HCT116 (cell line): Measurements from ENCODE around the gene GRK5. TPM values are rescaled to one million over a fixed set of nuclear protein-coding genes. Genes with fewer than 3 reads are reported as not detected.

ENCODE experiments used
- ATAC-seq: fragments of 200-7000 bp; cut with Tn5 transposase; 2 replicates; pipeline ENCODE4 v1.9.1; 2020; ENCODE audit warnings: mild to moderate bottlenecking, moderate library complexity
- BruUV-seq: library from RNA; stranded (reverse); fragments of 400-500 nt; replicated peaks from 2 replicates; lab custom pipeline; 2021; lab: Mats Ljungman, UMichigan
- CTCF ChIA-PET: fragments of 300-600 bp; sonication (Branson Sonifier 250); formaldehyde crosslinking; loops from one replicate; lab custom pipeline; 2021; ENCODE audit warnings: antibody characterized with exemption; lab: Charles Lee
- POLR2A ChIA-PET: fragments of 300-600, 350-600 bp; sonication (Branson Sonifier 250); formaldehyde crosslinking; loops from one replicate; lab custom pipeline; 2021; ENCODE audit warnings: antibody characterized with exemption; lab: Charles Lee
- RAD21 ChIA-PET, 2 experiments: fragments of 300-600 bp; sonication (Branson Sonifier 250); formaldehyde crosslinking; loops; one replicate each; lab custom pipeline; 2023; ENCODE audit warnings: low total read pairs in 2 of 2; ENCODE audit not compliant: uncharacterized antibody in 2 of 2, unreplicated experiment in 2 of 2, low non-redundant PET in 1 of 2; lab: Charles Lee
- DNase-seq: peaks from one replicate; pipeline ENCODE4 v3.0.0-alpha.2; 2010; ENCODE audit warnings: low read depth, low spot score
- H2AFZ ChIP-seq: fragments of 200-600 bp; shearing (Covaris generic), sonication (generic); 2 replicates; pipeline ENCODE4 v1.6.1; 2017; ENCODE audit warnings: low read depth, mixed run types, mixed read lengths, antibody characterized with exemption, low read length; ENCODE audit not compliant: poor library complexity, severe bottlenecking
- H3K27ac ChIP-seq: 2 replicates; pipeline ENCODE4 v1.5.1; 2012; ENCODE audit warnings: low read depth, low read length
- H3K27me3 ChIP-seq: fragments of 200-600 bp; sonication (generic); 2 replicates; pipeline ENCODE4 v1.6.1; 2016; ENCODE audit warnings: mixed run types, low read length, mixed read lengths; ENCODE audit not compliant: insufficient read depth
- H3K36me3 ChIP-seq, 2 experiments: fragments of 200-500 bp in 1 of 2; fragments of 200-600 bp in 1 of 2; sonication (Bioruptor generic) in 1 of 2; sonication (generic) in 1 of 2; 2 replicates each; pipeline versions ENCODE4 v1.5.1 to v1.6.1; 2014 to 2016; ENCODE audit warnings: low read length in 2 of 2, inconsistent platforms in 1 of 2, mixed read lengths in 1 of 2, mixed run types in 1 of 2; ENCODE audit not compliant: insufficient read depth in 2 of 2, control insufficient read depth in 1 of 2
- H3K4me1 ChIP-seq, 2 experiments: fragments of 200-600 bp in 1 of 2; sonication (generic) in 1 of 2; 2 replicates each; pipeline versions ENCODE4 v1.5.1 to v1.6.1; 2012 to 2017; ENCODE audit warnings: low read length in 2 of 2, inconsistent platforms in 1 of 2, mild to moderate bottlenecking in 1 of 2, mixed read lengths in 1 of 2, mixed run types in 1 of 2, moderate library complexity in 1 of 2; ENCODE audit not compliant: insufficient read depth in 2 of 2, control insufficient read depth in 1 of 2
- H3K4me2 ChIP-seq: fragments of 200-600 bp; sonication (generic); 2 replicates; pipeline ENCODE4 v1.6.1; 2017; ENCODE audit warnings: mixed run types, low read length, mixed read lengths
- H3K4me3 ChIP-seq, 2 experiments: fragments of 200-600 bp in 1 of 2; sonication (generic) in 1 of 2; replicated peaks in 1 of 2; 2 replicates each; pipeline ENCODE4 v1.5.1; 2011 to 2016; ENCODE audit warnings: low read length in 2 of 2, control low read depth in 1 of 2, low read depth in 1 of 2, mild to moderate bottlenecking in 1 of 2, mixed read lengths in 1 of 2, mixed run types in 1 of 2
- H3K79me2 ChIP-seq: fragments of 200-600 bp; sonication (generic); 2 replicates; pipeline ENCODE4 v1.6.1; 2017; ENCODE audit warnings: mild to moderate bottlenecking, mixed run types, low read length, moderate library complexity, mixed read lengths; ENCODE audit not compliant: insufficient read depth
- H3K9ac ChIP-seq: fragments of 200-600 bp; sonication (generic); 2 replicates; pipeline ENCODE4 v1.6.1; 2016; ENCODE audit warnings: low read length, mixed read lengths
- H3K9me2 ChIP-seq: fragments of 200-600 bp; sonication (generic), shearing (Covaris generic); 2 replicates; pipeline ENCODE4 v1.6.1; 2017; ENCODE audit warnings: mixed run types, mild to moderate bottlenecking, moderate library complexity; ENCODE audit not compliant: insufficient read depth
- H3K9me3 ChIP-seq, 2 experiments: fragments of 200-500 bp in 1 of 2; fragments of 200-600 bp in 1 of 2; sonication (Bioruptor generic) in 1 of 2; sonication (generic) in 1 of 2; 2 replicates each; pipeline ENCODE4 v1.6.1; 2014 to 2017; ENCODE audit warnings: low read length in 2 of 2, mixed read lengths in 2 of 2, inconsistent platforms in 1 of 2, low read depth in 1 of 2, mild to moderate bottlenecking in 1 of 2, mixed run types in 1 of 2, moderate library complexity in 1 of 2; ENCODE audit not compliant: control insufficient read depth in 1 of 2, insufficient read depth in 1 of 2
- H4K20me1 ChIP-seq: fragments of 200-600 bp; sonication (generic), shearing (Covaris generic); 2 replicates; pipeline ENCODE4 v1.6.1; 2017; ENCODE audit warnings: mixed run types, mild to moderate bottlenecking, moderate library complexity; ENCODE audit not compliant: insufficient read depth
- ATF3 ChIP-seq: IDR thresholded peaks from 2 replicates; pipeline ENCODE4 v1.6.1; 2012
- CBX3 ChIP-seq: IDR thresholded peaks from 2 replicates; pipeline ENCODE4 v1.6.1; 2012; ENCODE audit warnings: low read depth
- ELF1 ChIP-seq: IDR thresholded peaks from 2 replicates; pipeline ENCODE4 v1.6.1; 2012; ENCODE audit warnings: low read depth, borderline replicate concordance
- EZH2 ChIP-seq: fragments of 200-600 bp; sonication (generic); IDR thresholded peaks from 2 replicates; pipeline ENCODE4 v1.6.1; 2017; ENCODE audit warnings: antibody characterized with exemption, mixed run types
- EZH2phosphoT487 ChIP-seq: fragments of 200-600 bp; IDR thresholded peaks from 2 replicates; pipeline ENCODE4 v1.6.1; 2018; ENCODE audit warnings: antibody characterized with exemption, borderline replicate concordance
- FOSL1 ChIP-seq: IDR thresholded peaks from 2 replicates; pipeline ENCODE4 v1.6.1; 2012; ENCODE audit warnings: low read depth
- JUND ChIP-seq: IDR thresholded peaks from 2 replicates; pipeline ENCODE4 v1.6.1; 2012
- SP1 ChIP-seq: IDR thresholded peaks from 2 replicates; pipeline ENCODE4 v1.6.1; 2012; ENCODE audit warnings: low read depth
- ZNF274 ChIP-seq: fragments of 200-500 bp; sonication (Bioruptor generic); IDR thresholded peaks from 2 replicates; pipeline ENCODE4 v1.6.1; 2014; ENCODE audit warnings: mild to moderate bottlenecking, low read depth, low read length, inconsistent platforms
- intact Hi-C: fragments of 100-400 bp; cut with micrococcal nuclease; formaldehyde crosslinking; loops from 2 replicates; pipeline ENCODE4 v1.10.0; 2022
- total RNA-seq: library from RNA; stranded (reverse); gene quantifications from one replicate; pipeline ENCODE4 v1.2.1, GENCODE V29; 2021; ENCODE audit not compliant: unreplicated experiment
- TF ChIP-seq, protein P1 (sequence below): IDR thresholded peaks from 2 replicates; pipeline ENCODE4 v1.6.1; 2012; ENCODE audit warnings: low read depth

Gene GRK5
- total RNA-seq, 1 experiment from 2014 or later, result 7.3 TPM

GRCh38 chr10:119248184-119248583, 40.8 kb downstream of the GRK5 start:
- Histone ChIP-seq H3K27ac (no peak overlapping the region), H3K9me2 (no peaks in the 10 kb centered on the region), H4K20me1 (no peaks in the 10 kb centered on the region), H3K4me1 (peaks cover 13 to 45% of the 10 kb centered on the region in 2 experiments), H3K9me3 (no peaks in the 10 kb centered on the region), H2AFZ (no peak overlapping the region), H3K4me3 (no peak overlapping the region), H3K4me2 (no peak overlapping the region), H3K36me3 (no peaks in the 10 kb centered on the region), H3K79me2 (no peaks in the 10 kb centered on the region), H3K27me3 (no peaks in the 10 kb centered on the region), H3K9ac (no peak overlapping the region)
- CTCF ChIA-PET, result no interaction called here
- no TSS peak for BruUV-seq
- ATAC-seq, result no peak
- DNase-seq, result no peak
- POLR2A ChIA-PET, result interaction anchor here (0.8 kb wide), 1 partner anchor 26 kb away, joined by 3 read pairs; no protein-coding TSS in a partner anchor
- no peak for TF ChIP-seq CBX3
- no peak for TF ChIP-seq EZH2
- no peak for TF ChIP-seq FOSL1
- TF ChIP-seq ATF3, result no peak
- no peak for TF ChIP-seq ZNF274
- TF ChIP-seq, protein P1, sequence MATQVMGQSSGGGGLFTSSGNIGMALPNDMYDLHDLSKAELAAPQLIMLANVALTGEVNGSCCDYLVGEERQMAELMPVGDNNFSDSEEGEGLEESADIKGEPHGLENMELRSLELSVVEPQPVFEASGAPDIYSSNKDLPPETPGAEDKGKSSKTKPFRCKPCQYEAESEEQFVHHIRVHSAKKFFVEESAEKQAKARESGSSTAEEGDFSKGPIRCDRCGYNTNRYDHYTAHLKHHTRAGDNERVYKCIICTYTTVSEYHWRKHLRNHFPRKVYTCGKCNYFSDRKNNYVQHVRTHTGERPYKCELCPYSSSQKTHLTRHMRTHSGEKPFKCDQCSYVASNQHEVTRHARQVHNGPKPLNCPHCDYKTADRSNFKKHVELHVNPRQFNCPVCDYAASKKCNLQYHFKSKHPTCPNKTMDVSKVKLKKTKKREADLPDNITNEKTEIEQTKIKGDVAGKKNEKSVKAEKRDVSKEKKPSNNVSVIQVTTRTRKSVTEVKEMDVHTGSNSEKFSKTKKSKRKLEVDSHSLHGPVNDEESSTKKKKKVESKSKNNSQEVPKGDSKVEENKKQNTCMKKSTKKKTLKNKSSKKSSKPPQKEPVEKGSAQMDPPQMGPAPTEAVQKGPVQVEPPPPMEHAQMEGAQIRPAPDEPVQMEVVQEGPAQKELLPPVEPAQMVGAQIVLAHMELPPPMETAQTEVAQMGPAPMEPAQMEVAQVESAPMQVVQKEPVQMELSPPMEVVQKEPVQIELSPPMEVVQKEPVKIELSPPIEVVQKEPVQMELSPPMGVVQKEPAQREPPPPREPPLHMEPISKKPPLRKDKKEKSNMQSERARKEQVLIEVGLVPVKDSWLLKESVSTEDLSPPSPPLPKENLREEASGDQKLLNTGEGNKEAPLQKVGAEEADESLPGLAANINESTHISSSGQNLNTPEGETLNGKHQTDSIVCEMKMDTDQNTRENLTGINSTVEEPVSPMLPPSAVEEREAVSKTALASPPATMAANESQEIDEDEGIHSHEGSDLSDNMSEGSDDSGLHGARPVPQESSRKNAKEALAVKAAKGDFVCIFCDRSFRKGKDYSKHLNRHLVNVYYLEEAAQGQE, result no peak
- TF ChIP-seq ELF1, result no peak
- TF ChIP-seq SP1, result no peak
- TF ChIP-seq JUND, result no peak
- no peak for TF ChIP-seq EZH2phosphoT487
- intact Hi-C loops, result no loop called here
- RAD21 ChIA-PET, result no interaction called here
